PC-9 (cell line): ENCODE measurements around the gene LRCH3.

Source experiments
- EZH2 ChIP-seq: fragments of 200-600 bp; sonication (generic); IDR thresholded peaks from 2 replicates; pipeline ENCODE4 v1.8.0; 2017; ENCODE audit warnings: antibody characterized with exemption, low read depth
- TF ChIP-seq, protein P1 (sequence below): fragments of 200-600 bp; sonication (generic); conservative IDR thresholded peaks from 2 replicates; pipeline ENCODE4 v1.6.1; 2017; ENCODE audit warnings: mixed run types, antibody characterized with exemption, mild to moderate bottlenecking, moderate library complexity

DNA sequence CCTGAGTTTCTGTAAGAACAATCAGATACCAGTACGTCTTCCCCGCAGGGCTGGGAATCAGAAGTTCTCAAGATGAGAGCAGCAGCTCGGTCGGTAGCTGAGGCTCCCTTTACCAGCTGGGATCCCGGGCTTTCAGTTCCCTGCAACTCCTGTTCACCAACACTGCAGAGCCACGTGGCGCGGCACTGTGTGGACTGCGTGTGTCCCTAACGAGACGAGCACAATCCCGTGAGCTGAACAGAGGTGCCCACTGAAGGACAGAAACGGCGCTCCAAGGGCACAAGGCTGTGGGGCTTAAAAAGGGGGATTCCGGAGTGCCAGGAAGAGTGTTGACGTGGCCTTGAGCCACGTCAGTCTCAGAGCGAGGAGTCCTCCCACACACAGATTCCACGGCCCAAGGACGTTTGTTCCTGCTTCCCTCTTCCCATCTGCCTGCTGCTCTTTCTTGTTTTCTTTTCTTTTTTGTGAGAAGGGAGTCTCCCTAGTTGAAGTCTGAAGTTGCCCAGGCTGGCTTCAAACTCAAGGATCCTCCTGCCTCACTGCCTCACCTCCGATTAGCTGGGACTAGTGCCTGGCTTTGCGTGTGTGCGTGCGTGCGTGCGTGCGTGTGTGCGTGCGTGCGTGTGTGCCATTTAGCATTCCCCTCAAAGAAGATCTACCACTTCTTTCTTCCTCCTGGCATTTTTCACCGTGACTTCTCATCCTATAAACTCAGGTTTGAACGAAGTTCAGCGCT lies 121.9 kb downstream of the LRCH3 start:
- no peak for TF ChIP-seq EZH2
- TF ChIP-seq, protein P1, sequence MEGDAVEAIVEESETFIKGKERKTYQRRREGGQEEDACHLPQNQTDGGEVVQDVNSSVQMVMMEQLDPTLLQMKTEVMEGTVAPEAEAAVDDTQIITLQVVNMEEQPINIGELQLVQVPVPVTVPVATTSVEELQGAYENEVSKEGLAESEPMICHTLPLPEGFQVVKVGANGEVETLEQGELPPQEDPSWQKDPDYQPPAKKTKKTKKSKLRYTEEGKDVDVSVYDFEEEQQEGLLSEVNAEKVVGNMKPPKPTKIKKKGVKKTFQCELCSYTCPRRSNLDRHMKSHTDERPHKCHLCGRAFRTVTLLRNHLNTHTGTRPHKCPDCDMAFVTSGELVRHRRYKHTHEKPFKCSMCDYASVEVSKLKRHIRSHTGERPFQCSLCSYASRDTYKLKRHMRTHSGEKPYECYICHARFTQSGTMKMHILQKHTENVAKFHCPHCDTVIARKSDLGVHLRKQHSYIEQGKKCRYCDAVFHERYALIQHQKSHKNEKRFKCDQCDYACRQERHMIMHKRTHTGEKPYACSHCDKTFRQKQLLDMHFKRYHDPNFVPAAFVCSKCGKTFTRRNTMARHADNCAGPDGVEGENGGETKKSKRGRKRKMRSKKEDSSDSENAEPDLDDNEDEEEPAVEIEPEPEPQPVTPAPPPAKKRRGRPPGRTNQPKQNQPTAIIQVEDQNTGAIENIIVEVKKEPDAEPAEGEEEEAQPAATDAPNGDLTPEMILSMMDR: no peak
